GM12892 (cell line): ENCODE measurements around the gene WNT16.

ENCODE experiments used
- POLR2A ChIP-seq: IDR thresholded peaks from 2 replicates; pipeline ENCODE4 v1.6.1; 2011; ENCODE audit warnings: low read depth, low read length, control low read depth
- POLR2AphosphoS5 ChIP-seq: IDR thresholded peaks from 2 replicates; pipeline ENCODE4 v1.6.1; 2011; ENCODE audit warnings: low read depth, low read length, control low read depth
- TAF1 ChIP-seq: IDR thresholded peaks from 2 replicates; pipeline ENCODE4 v1.6.1; 2011; ENCODE audit warnings: low read depth, mild to moderate bottlenecking, control low read depth, low read length, borderline replicate concordance

DNA sequence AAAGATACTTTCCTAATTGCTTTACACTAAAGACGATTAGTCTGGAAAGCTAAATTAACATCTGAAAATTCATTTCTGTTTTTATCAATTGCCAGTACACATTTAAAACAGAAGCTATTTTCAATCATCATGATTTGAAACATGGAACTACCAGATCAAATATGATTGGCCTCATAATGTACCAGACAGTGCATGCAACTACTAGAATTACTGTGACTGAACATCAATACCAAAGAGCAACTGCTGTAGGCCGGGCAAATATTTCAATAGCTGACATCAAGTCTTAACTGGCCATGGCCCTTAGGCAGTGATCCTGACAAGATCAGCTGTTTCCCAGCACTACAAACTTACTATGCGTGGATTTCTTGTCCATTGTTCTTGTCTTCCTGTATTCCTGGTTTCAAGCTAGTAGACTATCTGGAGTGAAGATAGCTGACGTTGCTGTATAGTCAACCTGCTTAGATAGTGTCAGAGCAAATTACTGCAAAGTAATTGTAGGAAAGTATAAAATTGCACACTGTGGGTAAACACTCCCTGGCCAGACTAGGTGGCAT, 21.7 kb upstream of the WNT16 start:
- TF ChIP-seq POLR2A, result no peak
- TF ChIP-seq POLR2AphosphoS5, result no peak
- no peak for TF ChIP-seq TAF1
